ENCODE data around the gene SULT1E1. TPM values are rescaled to one million over a fixed set of nuclear protein-coding genes. Genes with fewer than 3 reads are reported as not detected.

Gene SULT1E1
- total RNA-seq, 1 experiment from 2014 or later = 0.43 TPM

DNA sequence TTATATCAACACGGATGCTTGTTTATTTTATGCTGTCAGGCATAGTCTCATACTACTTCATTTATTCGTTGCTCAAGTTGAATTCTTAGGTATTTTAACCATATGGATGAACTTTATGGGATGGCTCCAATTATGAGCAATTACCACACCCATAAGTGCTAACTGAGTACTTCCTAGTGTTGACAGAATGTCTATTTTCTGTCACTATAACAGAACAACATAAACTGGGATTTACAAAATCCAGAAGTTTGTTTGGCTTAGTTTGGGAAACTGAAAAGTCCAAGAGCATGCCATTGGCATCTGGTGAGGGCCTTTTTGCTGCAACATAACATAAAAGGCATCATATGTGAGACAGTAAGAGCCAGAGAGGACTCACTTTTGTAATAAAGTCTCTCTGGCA lies 21.0 kb downstream of the SULT1E1 start:
- Histone ChIP-seq H3K9me3 (peaks cover 3% of the 10 kb centered on the region; the same call in 1 of the 2 replicates), H3K36me3 (ENCODE audit: control insufficient read depth, insufficient read depth, low read length) (no peaks in the 10 kb centered on the region), H3K4me3 (ENCODE audit: low read depth, low read length) (no peak overlapping the region), H3K27me3 (replicated peaks; ENCODE audit: control insufficient read depth, insufficient read depth, low read length) (no peaks in the 10 kb centered on the region), H3K4me1 (peaks cover 24% of the 10 kb centered on the region)
- no peak for DNase-seq
- no peaks in the 10 kb centered on the region for H3K27me3 Mint-ChIP-seq (ENCODE audit: insufficient read depth, unreplicated experiment)
- CTCF ChIA-PET = no interaction called here
- POLR2A ChIA-PET = no interaction called here
- no peaks in the 10 kb centered on the region for H3K4me1 Mint-ChIP-seq (ENCODE audit: low read depth, unreplicated experiment)
- TF ChIP-seq, protein P1, sequence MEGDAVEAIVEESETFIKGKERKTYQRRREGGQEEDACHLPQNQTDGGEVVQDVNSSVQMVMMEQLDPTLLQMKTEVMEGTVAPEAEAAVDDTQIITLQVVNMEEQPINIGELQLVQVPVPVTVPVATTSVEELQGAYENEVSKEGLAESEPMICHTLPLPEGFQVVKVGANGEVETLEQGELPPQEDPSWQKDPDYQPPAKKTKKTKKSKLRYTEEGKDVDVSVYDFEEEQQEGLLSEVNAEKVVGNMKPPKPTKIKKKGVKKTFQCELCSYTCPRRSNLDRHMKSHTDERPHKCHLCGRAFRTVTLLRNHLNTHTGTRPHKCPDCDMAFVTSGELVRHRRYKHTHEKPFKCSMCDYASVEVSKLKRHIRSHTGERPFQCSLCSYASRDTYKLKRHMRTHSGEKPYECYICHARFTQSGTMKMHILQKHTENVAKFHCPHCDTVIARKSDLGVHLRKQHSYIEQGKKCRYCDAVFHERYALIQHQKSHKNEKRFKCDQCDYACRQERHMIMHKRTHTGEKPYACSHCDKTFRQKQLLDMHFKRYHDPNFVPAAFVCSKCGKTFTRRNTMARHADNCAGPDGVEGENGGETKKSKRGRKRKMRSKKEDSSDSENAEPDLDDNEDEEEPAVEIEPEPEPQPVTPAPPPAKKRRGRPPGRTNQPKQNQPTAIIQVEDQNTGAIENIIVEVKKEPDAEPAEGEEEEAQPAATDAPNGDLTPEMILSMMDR (IDR thresholded peaks at IDR 0.05; ENCODE audit: insufficient read depth in 1 of 2, low read depth in 1 of 2, low read length in 1 of 2, severe bottlenecking in 1 of 2, unreplicated experiment in 1 of 2) = no peak
- no peaks in the 10 kb centered on the region for H3K36me3 Mint-ChIP-seq (ENCODE audit: insufficient read depth, unreplicated experiment)
- H3K9me3 Mint-ChIP-seq (ENCODE audit: unreplicated experiment) = no peaks in the 10 kb centered on the region
- intact Hi-C loops (cut with micrococcal nuclease; ENCODE audit: unreplicated experiment) = loop anchor here (10.0 kb wide), 1 partner anchor 426 kb away; no protein-coding TSS in a partner anchor
- BruUV-seq (replicated peaks) = no TSS peak
- H3K27ac Mint-ChIP-seq (ENCODE audit: unreplicated experiment) = no peak overlapping the region
- no peak overlapping the region for H3K4me3 Mint-ChIP-seq (ENCODE audit: unreplicated experiment)

DNA sequence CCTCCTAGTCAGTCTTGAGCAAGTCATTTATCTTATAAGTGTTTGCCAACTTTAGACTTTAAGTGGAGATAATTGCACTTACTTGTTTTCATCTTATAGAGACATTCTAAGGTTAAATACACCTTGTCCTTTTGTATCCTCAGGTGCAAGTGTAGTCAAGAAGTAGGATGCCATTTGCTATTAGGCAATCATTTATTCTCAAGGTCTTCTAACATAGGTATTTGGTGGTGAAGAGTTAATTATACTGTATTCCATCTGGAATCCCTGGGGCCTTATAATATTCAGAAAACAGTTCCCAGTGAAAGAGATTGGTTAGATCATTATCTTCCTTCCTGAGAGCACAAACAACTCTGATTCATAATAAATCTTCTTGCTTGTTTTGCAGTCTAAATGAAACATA lies 23.7 kb downstream of the SULT1E1 start:
- TF ChIP-seq, protein P1 (IDR thresholded peaks at IDR 0.05; ENCODE audit: insufficient read depth in 1 of 2, low read depth in 1 of 2, low read length in 1 of 2, severe bottlenecking in 1 of 2, unreplicated experiment in 1 of 2) = no peak
- H3K9me3 ChIP-seq = peaks cover 3% of the 10 kb centered on the region; the same call in 1 of the 2 replicates
- Mint-ChIP-seq H3K27ac (ENCODE audit: unreplicated experiment) (no peak overlapping the region), H3K4me1 (ENCODE audit: low read depth, unreplicated experiment) (no peaks in the 10 kb centered on the region), H3K27me3 (ENCODE audit: insufficient read depth, unreplicated experiment) (no peaks in the 10 kb centered on the region), H3K9me3 (ENCODE audit: unreplicated experiment) (no peaks in the 10 kb centered on the region), H3K36me3 (ENCODE audit: insufficient read depth, unreplicated experiment) (no peaks in the 10 kb centered on the region), H3K4me3 (ENCODE audit: unreplicated experiment) (no peak overlapping the region)
- intact Hi-C loops (cut with micrococcal nuclease; ENCODE audit: unreplicated experiment) = loop anchor here (10.0 kb wide), 1 partner anchor 429 kb away; no protein-coding TSS in a partner anchor
- no TSS peak for BruUV-seq (replicated peaks)
- ChIA-PET POLR2A (interaction anchor here (0.7 kb wide), 1 partner anchor 14 kb away, joined by 3 read pairs; no protein-coding TSS in a partner anchor), CTCF (no interaction called here)
- peaks cover 36% of the 10 kb centered on the region for H3K4me1 ChIP-seq
- DNase-seq = no peak
- H3K4me3 ChIP-seq (ENCODE audit: low read depth, low read length) = no peak overlapping the region
- no peaks in the 10 kb centered on the region for H3K36me3 ChIP-seq (ENCODE audit: control insufficient read depth, insufficient read depth, low read length)
- no peaks in the 10 kb centered on the region for H3K27me3 ChIP-seq (replicated peaks; ENCODE audit: control insufficient read depth, insufficient read depth, low read length)

DNA sequence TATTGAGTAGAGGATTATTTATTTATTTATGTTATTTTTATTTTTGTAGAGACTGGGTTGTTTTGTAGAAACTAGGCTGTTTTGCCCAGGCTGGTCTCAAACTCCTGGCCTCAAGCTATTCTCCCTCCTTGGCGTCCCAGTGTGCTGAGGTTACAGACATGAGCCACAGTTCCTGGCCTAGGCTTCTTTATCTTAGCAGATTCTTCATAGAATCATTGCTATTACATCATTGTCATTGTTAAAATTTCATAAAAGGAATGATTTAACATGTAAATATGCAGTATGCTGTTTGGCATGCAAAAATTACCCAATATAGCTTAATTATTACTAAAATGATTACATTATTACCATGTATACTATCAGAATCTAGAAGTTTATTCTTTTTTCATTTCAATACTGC lies 24.2 kb downstream of the SULT1E1 start:
- Mint-ChIP-seq H3K27ac (ENCODE audit: unreplicated experiment) (no peak overlapping the region), H3K36me3 (ENCODE audit: insufficient read depth, unreplicated experiment) (peaks cover 4% of the 10 kb centered on the region), H3K4me3 (ENCODE audit: unreplicated experiment) (no peak overlapping the region), H3K4me1 (ENCODE audit: low read depth, unreplicated experiment) (peaks cover 2% of the 10 kb centered on the region), H3K27me3 (ENCODE audit: insufficient read depth, unreplicated experiment) (no peaks in the 10 kb centered on the region), H3K9me3 (ENCODE audit: unreplicated experiment) (no peaks in the 10 kb centered on the region)
- Histone ChIP-seq H3K36me3 (ENCODE audit: control insufficient read depth, insufficient read depth, low read length) (no peaks in the 10 kb centered on the region), H3K27me3 (replicated peaks; ENCODE audit: control insufficient read depth, insufficient read depth, low read length) (no peaks in the 10 kb centered on the region), H3K4me3 (ENCODE audit: low read depth, low read length) (no peak overlapping the region), H3K9me3 (peaks cover 3% of the 10 kb centered on the region; the same call in 1 of the 2 replicates), H3K4me1 (peaks cover 38% of the 10 kb centered on the region)
- no peak for DNase-seq
- ChIA-PET POLR2A (interaction anchor here (0.7 kb wide), 1 partner anchor 15 kb away, joined by 3 read pairs; no protein-coding TSS in a partner anchor), CTCF (no interaction called here)
- TF ChIP-seq, protein P1 (IDR thresholded peaks at IDR 0.05; ENCODE audit: insufficient read depth in 1 of 2, low read depth in 1 of 2, low read length in 1 of 2, severe bottlenecking in 1 of 2, unreplicated experiment in 1 of 2) = no peak
- intact Hi-C loops (cut with micrococcal nuclease; ENCODE audit: unreplicated experiment) = loop anchor here (10.0 kb wide), 1 partner anchor 429 kb away; no protein-coding TSS in a partner anchor
- BruUV-seq (replicated peaks) = no TSS peak
